HG03521 (cell line): Measurements from ENCODE around the gene IGSF8.

ENCODE experiments used
- ATAC-seq: cut with Tn5 transposase; IDR thresholded peaks from one replicate; pipeline ENCODE4 v1.9.1; 2021; ENCODE audit warnings: mild to moderate bottlenecking, moderate library complexity; ENCODE audit not compliant: unreplicated experiment

The IGSF8 gene, protein sequence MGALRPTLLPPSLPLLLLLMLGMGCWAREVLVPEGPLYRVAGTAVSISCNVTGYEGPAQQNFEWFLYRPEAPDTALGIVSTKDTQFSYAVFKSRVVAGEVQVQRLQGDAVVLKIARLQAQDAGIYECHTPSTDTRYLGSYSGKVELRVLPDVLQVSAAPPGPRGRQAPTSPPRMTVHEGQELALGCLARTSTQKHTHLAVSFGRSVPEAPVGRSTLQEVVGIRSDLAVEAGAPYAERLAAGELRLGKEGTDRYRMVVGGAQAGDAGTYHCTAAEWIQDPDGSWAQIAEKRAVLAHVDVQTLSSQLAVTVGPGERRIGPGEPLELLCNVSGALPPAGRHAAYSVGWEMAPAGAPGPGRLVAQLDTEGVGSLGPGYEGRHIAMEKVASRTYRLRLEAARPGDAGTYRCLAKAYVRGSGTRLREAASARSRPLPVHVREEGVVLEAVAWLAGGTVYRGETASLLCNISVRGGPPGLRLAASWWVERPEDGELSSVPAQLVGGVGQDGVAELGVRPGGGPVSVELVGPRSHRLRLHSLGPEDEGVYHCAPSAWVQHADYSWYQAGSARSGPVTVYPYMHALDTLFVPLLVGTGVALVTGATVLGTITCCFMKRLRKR

DNA sequence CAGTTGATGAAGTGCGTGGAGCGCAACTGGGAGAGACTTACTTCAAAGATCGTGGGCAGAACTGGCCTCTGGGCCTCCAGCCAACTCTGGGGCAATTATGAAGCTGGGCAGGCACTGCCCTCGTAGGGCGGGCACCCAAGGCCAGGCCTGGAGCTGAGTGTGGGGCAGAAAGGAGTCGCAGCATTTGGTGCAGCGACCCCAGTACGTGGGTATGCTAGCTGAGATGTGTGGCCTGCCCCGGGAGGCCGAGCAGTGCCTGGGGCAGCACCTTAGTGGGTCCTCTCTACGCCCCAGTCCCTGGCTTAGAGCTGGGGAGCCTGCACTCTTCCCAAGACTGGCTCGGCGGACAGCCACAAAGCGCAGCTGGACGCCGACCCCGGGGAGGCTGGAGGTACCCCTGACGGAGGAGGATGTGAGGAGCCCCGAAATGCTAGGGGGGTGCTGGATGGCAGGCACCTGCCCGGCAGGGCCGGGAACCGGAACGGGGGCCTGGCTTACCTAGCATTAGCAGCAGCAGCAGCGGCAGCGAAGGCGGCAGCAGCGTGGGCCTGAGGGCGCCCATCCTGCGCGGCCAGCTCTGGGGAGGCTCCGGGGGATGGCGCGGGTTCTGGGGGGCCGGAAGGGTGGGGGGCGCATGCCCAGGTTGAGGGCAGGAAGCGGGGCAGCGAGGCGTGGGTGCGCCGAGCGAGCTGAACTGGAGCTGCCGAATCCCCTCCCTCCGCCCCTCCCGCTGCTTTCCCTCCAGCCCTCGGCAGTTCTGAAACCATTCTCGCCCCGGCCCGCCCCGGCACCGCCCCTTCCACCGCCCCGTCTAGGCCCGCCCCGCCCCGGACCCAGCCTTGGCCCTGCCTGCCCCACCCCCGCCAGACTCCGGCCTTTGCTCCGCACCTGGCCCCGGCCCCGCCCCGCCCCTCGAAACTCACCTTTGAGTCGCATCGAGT is at the start of gene IGSF8:
Gene IGSF8 (minus strand): TSS at position 709 of the 941 bp plus-strand sequence. CDS start 147 bp downstream, at position 562.
- ATAC-seq, result peak; percentile 54

DNA sequence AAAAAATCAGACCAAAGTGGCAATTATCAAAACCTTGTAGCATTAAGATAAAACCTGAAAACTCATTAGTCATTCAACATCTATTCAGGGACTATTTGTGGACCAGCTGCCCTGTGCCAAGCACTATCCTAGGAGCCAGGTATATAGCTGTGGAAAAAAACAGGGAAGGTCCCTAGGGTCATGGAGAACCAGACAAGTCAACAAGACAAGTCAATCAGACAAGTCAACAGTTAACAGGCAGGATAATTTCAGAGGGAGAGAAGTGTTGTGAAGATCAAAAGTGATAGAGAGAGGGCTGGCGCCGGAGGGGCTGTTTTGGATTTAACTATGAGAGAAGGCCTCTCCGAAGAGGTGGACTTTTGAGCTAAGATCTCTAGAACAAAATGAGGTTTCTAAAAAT is 49.7 kb upstream of the IGSF8 start:
- no peak for ATAC-seq

DNA sequence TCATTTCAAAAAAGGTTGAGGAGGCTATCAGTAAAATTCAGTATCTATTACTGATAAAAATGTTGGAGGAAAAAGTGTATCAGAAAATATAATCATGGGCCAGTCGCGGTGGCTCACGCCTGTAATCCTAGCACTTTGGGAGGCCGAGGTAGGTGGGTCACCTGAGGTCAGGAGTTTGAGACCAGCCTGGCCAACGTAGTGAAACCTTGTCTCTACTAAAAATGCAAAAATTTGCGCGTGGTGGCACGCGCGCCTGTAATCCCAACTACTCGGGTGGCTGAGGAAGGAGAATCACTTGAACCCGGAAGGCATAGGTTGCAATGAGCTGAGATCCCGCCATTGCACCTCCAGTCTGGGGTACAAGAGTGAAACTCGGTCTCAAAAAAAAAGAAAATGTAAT is 47.7 kb upstream of the IGSF8 start:
- no peak for ATAC-seq

- ATAC-seq, result no peak
Observed at GRCh38 chr1:160144921-160145320, 46.5 kb upstream of the IGSF8 start.

DNA sequence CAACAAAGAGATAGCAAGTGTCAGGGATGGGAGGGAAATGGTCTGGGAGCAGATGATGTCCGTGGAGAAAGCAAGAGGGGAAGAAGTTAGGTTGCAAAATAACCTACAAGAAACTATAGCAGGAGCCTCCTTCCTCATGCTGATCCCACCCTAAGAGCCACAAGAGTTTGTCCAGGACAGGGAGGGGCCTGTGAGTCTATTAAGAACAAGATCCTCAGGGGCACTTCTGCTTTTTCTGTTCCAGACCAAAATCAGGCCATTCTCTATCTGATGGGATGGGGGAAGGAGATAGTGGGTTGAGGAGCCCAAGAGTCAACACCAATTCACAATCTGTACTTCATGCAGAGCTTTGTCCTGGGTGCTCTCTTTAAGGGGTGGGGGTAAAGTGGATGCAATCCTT is 45.3 kb upstream of the IGSF8 start:
- ATAC-seq, result no peak

- ATAC-seq, result no peak
Observed at GRCh38 chr1:160139840-160140239, 41.4 kb upstream of the IGSF8 start.

- ATAC-seq, result no peak
Observed at GRCh38 chr1:160137216-160137862, 38.9 kb upstream of the IGSF8 start.

DNA sequence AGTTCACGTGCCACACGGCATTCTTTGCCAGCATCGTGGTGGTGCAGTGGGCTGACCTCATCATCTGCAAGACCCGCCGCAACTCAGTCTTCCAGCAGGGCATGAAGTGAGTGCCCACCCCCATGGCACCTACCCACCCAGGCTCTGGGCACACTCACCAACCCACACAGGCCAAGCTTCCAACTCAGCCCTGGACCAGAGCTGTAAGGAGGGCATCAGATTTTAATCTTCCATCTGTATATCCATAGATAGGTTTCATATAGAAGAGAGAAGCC is 38.4 kb upstream of the IGSF8 start:
- ATAC-seq, result no peak

GRCh38 chr1:160136121-160136925 is 37.9 kb upstream of the IGSF8 start:
- ATAC-seq, result no peak

- ATAC-seq, result no peak
Observed at GRCh38 chr1:160134791-160135572, 36.6 kb upstream of the IGSF8 start.

DNA sequence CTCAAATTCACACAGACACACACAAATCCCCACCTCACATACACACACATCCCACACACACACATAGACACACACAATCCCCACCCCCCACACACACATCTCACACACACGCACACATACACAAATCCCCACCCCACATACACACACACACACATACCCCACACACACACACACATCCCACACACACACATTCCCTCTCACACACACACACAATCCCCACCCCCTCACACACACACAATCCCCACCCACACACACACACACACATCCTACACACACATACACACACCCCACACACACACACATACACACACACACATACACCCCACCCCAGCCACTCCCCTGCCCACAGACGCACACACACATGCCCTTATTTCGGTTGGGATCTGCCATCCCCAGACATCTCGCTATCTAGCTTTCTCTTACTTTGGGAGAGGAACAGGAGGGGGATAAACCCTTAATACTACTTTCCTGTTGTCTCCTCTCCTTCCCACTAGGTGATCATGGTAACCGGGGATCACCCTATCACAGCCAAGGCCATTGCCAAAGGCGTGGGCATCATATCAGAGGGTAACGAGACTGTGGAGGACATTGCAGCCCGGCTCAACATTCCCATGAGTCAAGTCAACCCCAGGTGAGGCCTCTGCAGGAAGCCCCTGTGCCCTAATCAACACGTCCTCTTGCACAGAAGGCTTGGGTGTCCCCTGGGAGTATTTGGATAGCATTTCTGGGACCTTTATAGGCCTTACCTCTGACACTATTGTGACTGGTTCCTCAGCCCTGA is 35.8 kb upstream of the IGSF8 start:
- no peak for ATAC-seq

- ATAC-seq, result no peak
Observed at GRCh38 chr1:160131803-160132565, 33.6 kb upstream of the IGSF8 start.

- no peak for ATAC-seq
Observed at GRCh38 chr1:160130939-160131338, 32.5 kb upstream of the IGSF8 start.

GRCh38 chr1:160130486-160130885 is 32.1 kb upstream of the IGSF8 start:
- ATAC-seq, result no peak

DNA sequence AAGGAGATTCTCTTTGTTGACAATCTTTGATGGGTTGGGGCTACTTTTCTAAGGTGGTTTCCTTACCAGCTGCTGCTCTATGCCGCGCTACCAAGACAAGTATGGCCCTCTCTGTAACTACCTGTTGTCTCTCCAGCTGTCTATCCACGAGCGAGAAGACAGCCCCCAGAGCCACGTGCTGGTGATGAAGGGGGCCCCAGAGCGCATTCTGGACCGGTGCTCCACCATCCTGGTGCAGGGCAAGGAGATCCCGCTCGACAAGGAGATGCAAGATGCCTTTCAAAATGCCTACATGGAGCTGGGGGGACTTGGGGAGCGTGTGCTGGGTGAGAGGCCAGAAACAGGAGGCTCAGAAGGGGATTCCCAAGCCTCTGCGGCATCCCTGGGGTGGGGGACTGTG is 31.5 kb upstream of the IGSF8 start:
- no peak for ATAC-seq

DNA sequence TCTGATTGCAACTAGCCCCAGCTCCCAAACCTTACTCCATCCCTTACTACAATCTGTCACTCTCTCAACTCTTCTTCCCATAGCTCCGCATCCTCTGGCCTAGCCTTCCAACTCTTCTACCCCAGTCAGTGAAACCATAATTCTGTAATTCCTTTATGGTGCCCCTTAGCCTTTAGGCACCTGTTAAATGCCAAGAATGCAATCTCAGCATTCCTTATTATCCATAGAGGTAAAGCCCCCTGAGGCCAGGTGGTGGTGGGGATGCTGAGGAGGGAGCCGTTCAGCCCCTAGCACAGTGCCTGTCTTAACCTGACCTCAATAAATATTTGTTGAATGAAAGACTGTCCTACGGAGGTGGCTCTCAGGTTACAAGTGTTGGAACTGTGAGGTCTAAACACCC is 31.1 kb upstream of the IGSF8 start:
- no peak for ATAC-seq

DNA sequence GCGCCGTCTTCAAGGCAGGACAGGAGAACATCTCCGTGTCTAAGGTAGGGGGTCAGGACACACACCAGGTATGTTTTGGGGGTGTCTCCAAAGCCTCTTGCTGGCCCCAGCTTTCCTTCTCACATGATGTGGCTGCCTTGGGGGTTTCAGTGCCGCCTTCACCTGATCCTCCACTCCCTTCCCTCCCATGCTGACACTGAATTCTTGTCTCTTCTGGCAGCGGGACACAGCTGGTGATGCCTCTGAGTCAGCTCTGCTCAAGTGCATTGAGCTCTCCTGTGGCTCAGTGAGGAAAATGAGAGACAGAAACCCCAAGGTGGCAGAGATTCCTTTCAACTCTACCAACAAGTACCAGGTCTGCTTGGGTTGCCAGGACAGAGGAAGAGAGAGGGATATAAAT is 30.6 kb upstream of the IGSF8 start:
- ATAC-seq, result no peak

DNA sequence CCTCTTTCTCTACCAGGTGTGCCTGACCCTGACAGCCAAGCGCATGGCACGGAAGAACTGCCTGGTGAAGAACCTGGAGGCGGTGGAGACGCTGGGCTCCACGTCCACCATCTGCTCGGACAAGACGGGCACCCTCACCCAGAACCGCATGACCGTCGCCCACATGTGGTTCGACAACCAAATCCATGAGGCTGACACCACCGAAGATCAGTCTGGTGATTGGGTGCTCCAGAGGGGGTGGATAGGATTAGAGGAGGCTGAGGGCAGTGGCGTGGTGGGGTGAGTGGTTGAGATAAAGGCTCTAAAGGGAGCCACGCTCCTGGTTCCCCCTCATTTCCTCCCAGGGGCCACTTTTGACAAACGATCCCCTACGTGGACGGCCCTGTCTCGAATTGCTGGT is 30.2 kb upstream of the IGSF8 start:
- ATAC-seq, result no peak
